T-helper 2 cell (primary cell): ENCODE data around the gene EHF.

Source experiments
- DNase-seq, 5 experiments: peaks; one replicate each; pipeline versions ENCODE4 v3.0.0 to v3.0.0-alpha.2; 2012 to 2022

Gene EHF

GRCh38 chr11:34602245-34602644, 18.6 kb upstream of the EHF start:
- DNase-seq, result no peak

GRCh38 chr11:34603129-34604001, 17.5 kb upstream of the EHF start:
- DNase-seq, result no peak

- DNase-seq, result no peak
Measured at GRCh38 chr11:34604145-34604544, 16.7 kb upstream of the EHF start.

- DNase-seq, result no peak
Measured at GRCh38 chr11:34604911-34605310, 16.0 kb upstream of the EHF start.

GRCh38 chr11:34605481-34606325, 15.2 kb upstream of the EHF start:
- no peak for DNase-seq

- DNase-seq, result no peak
Measured at GRCh38 chr11:34606326-34607120, 14.4 kb upstream of the EHF start.

GRCh38 chr11:34609187-34609751, 11.6 kb upstream of the EHF start:
- no peak for DNase-seq

- no peak for DNase-seq
Measured at GRCh38 chr11:34609850-34610249, 11.0 kb upstream of the EHF start.

GRCh38 chr11:34610324-34611041, 10.4 kb upstream of the EHF start:
- DNase-seq, result no peak

- no peak for DNase-seq
Measured at GRCh38 chr11:34613015-34613414, 7.9 kb upstream of the EHF start.

GRCh38 chr11:34613552-34614056, 7.3 kb upstream of the EHF start:
- DNase-seq, result peak in 1 of 5 experiments; percentile 39

GRCh38 chr11:34614344-34615104, 6.4 kb upstream of the EHF start:
- peak in 1 of 5 experiments; percentile 58 for DNase-seq

GRCh38 chr11:34616086-34616485, 4.8 kb upstream of the EHF start:
- no peak for DNase-seq

GRCh38 chr11:34616830-34617504, 3.9 kb upstream of the EHF start:
- DNase-seq, result no peak

- DNase-seq, result no peak
Measured at GRCh38 chr11:34618406-34618805, 2.5 kb upstream of the EHF start.

- DNase-seq, result no peak
Measured at GRCh38 chr11:34619062-34619516, 1.8 kb upstream of the EHF start.

- DNase-seq, result no peak
Measured at GRCh38 chr11:34620202-34620601, 691 bp upstream of the EHF start.

GRCh38 chr11:34621876-34622275, 983 bp downstream of the EHF start:
- no peak for DNase-seq

GRCh38 chr11:34623463-34623862, 2.6 kb downstream of the EHF start:
- no peak for DNase-seq

GRCh38 chr11:34624069-34624468, 3.2 kb downstream of the EHF start:
- DNase-seq, result peak in 3 of 5 experiments; percentile 4 to 83 (median 62)
